Activated naive CD4-positive, alpha-beta T cell treated with anti-CD3 and anti-CD28 coated beads, Interleukin-2, amount 10 ng/mL, durations not matched to agents 7 days and 5 days (primary cell): Measurements from ENCODE around the gene AFAP1.

Source experiments
- CTCF ChIA-PET: fragments of 350-600 bp; sonication (Branson Sonifier 250); formaldehyde crosslinking; loops from one replicate; lab custom pipeline; 2021; ENCODE audit warnings: antibody characterized with exemption; lab: Charles Lee
- DNase-seq: peaks from one replicate; pipeline ENCODE4 v3.0.0-alpha.2; 2020
- H3K27ac Mint-ChIP-seq: one replicate; pipeline ENCODE4 v1.8.0; 2021; ENCODE audit warnings: mild to moderate bottlenecking, moderate library complexity, mixed read lengths
- H3K27me3 Mint-ChIP-seq: one replicate; pipeline ENCODE4 v1.8.0; 2021; ENCODE audit warnings: mild to moderate bottlenecking, mixed read lengths
- H3K36me3 Mint-ChIP-seq: one replicate; pipeline ENCODE4 v1.8.0; 2021; ENCODE audit warnings: mixed read lengths
- H3K4me1 Mint-ChIP-seq: one replicate; pipeline ENCODE4 v1.8.0; 2021; ENCODE audit warnings: mixed read lengths
- H3K4me3 Mint-ChIP-seq: one replicate; pipeline ENCODE4 v1.8.0; 2021; ENCODE audit warnings: mild to moderate bottlenecking, moderate library complexity, mixed read lengths
- H3K9me3 Mint-ChIP-seq: one replicate; pipeline ENCODE4 v1.8.0; 2021; ENCODE audit warnings: mixed read lengths

The AFAP1 gene

GRCh38 chr4:7820031-7820818, 119.4 kb downstream of the AFAP1 start:
- no peak for DNase-seq
- Mint-ChIP-seq H3K4me3 (no peak overlapping the region), H3K4me1 (peaks cover 15% of the 10 kb centered on the region), H3K36me3 (peaks cover 5% of the 10 kb centered on the region), H3K9me3 (no peaks in the 10 kb centered on the region), H3K27me3 (no peaks in the 10 kb centered on the region), H3K27ac (no peak overlapping the region)
- CTCF ChIA-PET = interaction anchor here (1.4 to 3.0 kb wide), 3 partner anchors 16 to 25 kb away, joined by 4 to 14 read pairs (median 12); no protein-coding TSS in a partner anchor

GRCh38 chr4:7819446-7819845, 120.2 kb downstream of the AFAP1 start:
- Mint-ChIP-seq H3K4me1 (peaks cover 15% of the 10 kb centered on the region), H3K27ac (no peak overlapping the region), H3K9me3 (no peaks in the 10 kb centered on the region), H3K27me3 (no peaks in the 10 kb centered on the region), H3K36me3 (peaks cover 10% of the 10 kb centered on the region), H3K4me3 (no peak overlapping the region)
- no peak for DNase-seq
- CTCF ChIA-PET = interaction anchor here (1.7 to 3.5 kb wide), 3 partner anchors 10 to 25 kb away, joined by 6 to 14 read pairs (median 12); no protein-coding TSS in a partner anchor

GRCh38 chr4:7818399-7818911, 121.2 kb downstream of the AFAP1 start:
- Mint-ChIP-seq H3K27ac (no peak overlapping the region), H3K9me3 (no peaks in the 10 kb centered on the region), H3K27me3 (no peaks in the 10 kb centered on the region), H3K36me3 (peaks cover 11% of the 10 kb centered on the region), H3K4me1 (peaks cover 15% of the 10 kb centered on the region), H3K4me3 (no peak overlapping the region)
- CTCF ChIA-PET = interaction anchor here (1.7 to 3.5 kb wide), 3 partner anchors 9 to 16 kb away, joined by 5 to 14 read pairs (median 6); no protein-coding TSS in a partner anchor
- no peak for DNase-seq

GRCh38 chr4:7817877-7818398, 121.7 kb downstream of the AFAP1 start:
- Mint-ChIP-seq H3K27me3 (no peaks in the 10 kb centered on the region), H3K4me1 (peaks cover 15% of the 10 kb centered on the region), H3K9me3 (no peaks in the 10 kb centered on the region), H3K4me3 (no peak overlapping the region), H3K27ac (no peak overlapping the region), H3K36me3 (peaks cover 11% of the 10 kb centered on the region)
- no peak for DNase-seq
- CTCF ChIA-PET = interaction anchor here (1.4 to 3.5 kb wide), 4 partner anchors 8 to 15 kb away, joined by 5 to 14 read pairs (median 6); no protein-coding TSS in a partner anchor

DNA sequence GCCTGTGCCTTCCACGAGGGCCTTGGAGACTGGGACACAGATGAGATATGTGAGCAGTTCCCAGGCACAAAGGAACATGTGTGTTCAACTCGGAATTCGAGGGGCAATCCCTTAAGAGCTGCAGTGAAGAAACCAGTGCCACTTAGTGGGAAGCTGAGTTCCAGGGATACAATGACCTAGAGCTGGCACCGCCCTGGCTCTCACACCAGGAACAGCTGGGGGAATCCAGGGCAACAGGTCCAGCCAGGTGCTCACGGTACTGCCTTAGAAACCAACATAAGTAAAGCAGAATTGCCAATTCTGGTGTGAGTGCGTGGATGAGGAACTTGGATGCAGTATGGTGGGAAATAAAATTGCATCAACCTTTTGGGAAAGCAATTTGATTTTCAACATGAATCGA, 122.9 kb downstream of the AFAP1 start:
- Mint-ChIP-seq H3K4me3 (no peak overlapping the region), H3K9me3 (no peaks in the 10 kb centered on the region), H3K36me3 (peaks cover 9% of the 10 kb centered on the region), H3K27me3 (no peaks in the 10 kb centered on the region), H3K27ac (no peak overlapping the region), H3K4me1 (peaks cover 9% of the 10 kb centered on the region)
- DNase-seq = no peak
- CTCF ChIA-PET = interaction anchor here (1.4 to 3.5 kb wide), 2 partner anchors 11 to 14 kb away, joined by 5 to 14 read pairs; no protein-coding TSS in a partner anchor

- H3K4me1 Mint-ChIP-seq = peaks cover 5% of the 10 kb centered on the region
- CTCF ChIA-PET = interaction anchor here (3.5 to 4.8 kb wide), 2 partner anchors 12 to 13 kb away, joined by 14 to 30 read pairs; no protein-coding TSS in a partner anchor
- no peak overlapping the region for H3K27ac Mint-ChIP-seq
- peaks cover 9% of the 10 kb centered on the region for H3K36me3 Mint-ChIP-seq
- no peaks in the 10 kb centered on the region for H3K27me3 Mint-ChIP-seq
- DNase-seq = no peak
- no peaks in the 10 kb centered on the region for H3K9me3 Mint-ChIP-seq
- H3K4me3 Mint-ChIP-seq = no peak overlapping the region
These were observed 123.7 kb downstream of the AFAP1 start for GRCh38 chr4:7815981-7816380.

DNA sequence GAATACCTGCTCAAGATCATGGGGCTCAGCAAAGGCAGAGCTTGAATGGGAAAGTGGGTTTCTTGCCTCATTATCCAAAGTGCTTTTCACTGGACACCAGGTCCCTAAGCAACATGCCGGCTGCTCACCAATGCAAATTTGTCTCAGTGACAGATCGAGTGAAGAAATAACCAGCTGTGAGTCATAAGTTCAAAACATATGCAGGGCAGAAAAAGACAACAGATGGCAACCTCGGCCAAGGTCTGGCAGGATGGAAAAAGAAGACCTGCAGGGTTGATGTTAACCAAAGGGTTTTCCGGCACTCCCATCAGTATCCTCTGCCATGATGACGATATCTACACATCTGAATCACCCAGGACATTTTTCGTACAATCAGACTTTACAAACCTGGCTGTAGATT, 124.1 kb downstream of the AFAP1 start:
- CTCF ChIA-PET = interaction anchor here (1.2 to 4.8 kb wide), 2 partner anchors 12 to 13 kb away, joined by 3 to 30 read pairs; no protein-coding TSS in a partner anchor
- Mint-ChIP-seq H3K36me3 (peaks cover 9% of the 10 kb centered on the region), H3K9me3 (no peaks in the 10 kb centered on the region)

DNA sequence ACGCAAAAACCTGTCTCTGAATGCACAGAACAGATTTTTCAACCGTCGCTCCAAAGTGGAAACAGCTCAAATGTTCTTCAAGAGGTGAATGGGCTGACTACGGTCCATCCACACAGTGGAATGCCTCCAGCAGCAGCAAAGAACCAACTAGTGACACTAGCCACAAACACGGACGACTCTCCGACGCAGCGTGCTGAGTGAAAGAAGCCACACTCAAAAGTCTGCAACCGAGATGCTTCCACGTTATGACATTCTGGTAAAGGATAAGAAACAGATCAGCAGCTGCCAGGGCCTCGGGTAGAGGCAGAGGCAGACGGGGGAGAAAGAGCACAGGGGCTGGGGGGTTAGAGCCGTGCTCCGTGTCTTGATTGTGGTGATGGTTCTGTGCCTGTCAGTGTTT, 125.2 kb downstream of the AFAP1 start:
- Mint-ChIP-seq H3K27ac (no peak overlapping the region), H3K36me3 (peaks cover 13% of the 10 kb centered on the region), H3K4me1 (no peaks in the 10 kb centered on the region), H3K4me3 (no peak overlapping the region), H3K9me3 (no peaks in the 10 kb centered on the region), H3K27me3 (no peaks in the 10 kb centered on the region)
- CTCF ChIA-PET = interaction anchor here (0.6 to 4.8 kb wide), 3 partner anchors 11 to 52 kb away, joined by 3 to 30 read pairs (median 3); no protein-coding TSS in a partner anchor
- DNase-seq = no peak

More for the DNA sequence above, 124.1 kb downstream of the AFAP1 start:
- no peaks in the 10 kb centered on the region for H3K27me3 Mint-ChIP-seq
- no peak overlapping the region for H3K4me3 Mint-ChIP-seq
- DNase-seq = no peak
- H3K27ac Mint-ChIP-seq = no peak overlapping the region
- peaks cover 5% of the 10 kb centered on the region for H3K4me1 Mint-ChIP-seq

DNA sequence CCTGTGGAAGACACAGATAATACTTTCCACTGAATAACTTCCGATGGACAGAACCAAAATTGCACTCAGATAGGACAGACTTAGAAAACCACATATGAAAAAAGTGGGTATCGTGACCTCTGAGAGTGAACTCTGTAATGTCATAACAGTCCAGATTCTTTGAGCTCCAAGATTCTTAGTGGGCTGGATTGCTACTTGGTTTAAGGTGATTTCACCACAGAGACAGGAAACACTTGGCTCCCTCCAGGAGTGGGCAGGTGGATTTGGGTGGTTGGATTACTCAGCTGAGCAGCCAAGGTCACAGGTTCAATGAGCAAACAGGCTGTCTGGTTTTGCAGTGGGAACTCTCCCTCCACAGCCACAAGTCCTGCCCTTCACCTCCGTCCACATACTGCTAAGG, 126.0 kb downstream of the AFAP1 start:
- Mint-ChIP-seq H3K9me3 (no peaks in the 10 kb centered on the region), H3K36me3 (peaks cover 14% of the 10 kb centered on the region), H3K4me1 (no peaks in the 10 kb centered on the region), H3K27ac (no peak overlapping the region), H3K4me3 (no peak overlapping the region), H3K27me3 (no peaks in the 10 kb centered on the region)
- CTCF ChIA-PET = interaction anchor here (4.8 kb wide), 1 partner anchor 10 kb away, joined by 30 read pairs; no protein-coding TSS in a partner anchor
- DNase-seq = no peak

- H3K4me3 Mint-ChIP-seq = no peak overlapping the region
- H3K9me3 Mint-ChIP-seq = no peaks in the 10 kb centered on the region
- peaks cover 19% of the 10 kb centered on the region for H3K36me3 Mint-ChIP-seq
- H3K27me3 Mint-ChIP-seq = no peaks in the 10 kb centered on the region
- DNase-seq = no peak
- H3K4me1 Mint-ChIP-seq = no peaks in the 10 kb centered on the region
- CTCF ChIA-PET = interaction anchor here (4.8 kb wide), 1 partner anchor 9 kb away, joined by 30 read pairs; no protein-coding TSS in a partner anchor
- no peak overlapping the region for H3K27ac Mint-ChIP-seq
These were observed 126.7 kb downstream of the AFAP1 start for GRCh38 chr4:7812921-7813320.

- H3K4me3 Mint-ChIP-seq = no peak overlapping the region
- CTCF ChIA-PET = interaction anchor here (1.0 to 4.8 kb wide), 2 partner anchors 9 to 176 kb away, joined by 3 to 30 read pairs; no protein-coding TSS in a partner anchor
- H3K4me1 Mint-ChIP-seq = no peaks in the 10 kb centered on the region
- peaks cover 24% of the 10 kb centered on the region for H3K36me3 Mint-ChIP-seq
- no peaks in the 10 kb centered on the region for H3K9me3 Mint-ChIP-seq
- H3K27me3 Mint-ChIP-seq = no peaks in the 10 kb centered on the region
- DNase-seq = no peak
- H3K27ac Mint-ChIP-seq = no peak overlapping the region
These were observed 127.3 kb downstream of the AFAP1 start for GRCh38 chr4:7812231-7812857.

DNA sequence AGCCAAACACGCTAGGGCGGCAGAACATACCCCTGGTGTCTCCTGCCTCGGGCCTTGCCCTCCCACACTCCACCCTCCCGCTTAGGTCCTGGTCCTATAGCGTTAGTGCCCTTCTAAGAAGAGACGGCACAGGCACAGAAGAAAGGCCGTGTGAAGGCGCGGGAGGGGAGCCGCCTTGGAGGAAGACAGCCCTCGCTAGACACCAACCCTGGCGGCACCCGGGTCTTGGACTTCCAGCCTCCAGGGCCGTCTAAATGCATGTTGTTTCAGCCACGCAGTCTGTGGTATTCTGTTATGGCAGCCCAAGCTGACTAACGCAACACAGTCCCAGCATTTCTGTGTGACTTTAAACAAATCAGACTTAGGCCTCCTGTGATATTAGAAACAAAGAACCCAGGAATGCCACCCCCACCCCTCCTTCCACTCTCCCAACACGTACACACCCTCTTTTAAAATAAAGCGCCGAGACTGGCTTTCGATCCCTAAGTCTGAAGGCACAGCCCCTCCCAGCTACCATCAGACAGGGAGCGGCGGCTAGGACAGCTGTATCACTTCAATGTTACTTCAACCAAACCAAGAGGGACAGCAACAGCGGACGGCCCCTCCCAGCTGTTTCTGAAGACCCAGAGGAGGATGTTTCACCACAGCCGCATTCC, 128.0 kb downstream of the AFAP1 start:
- DNase-seq = no peak
- Mint-ChIP-seq H3K27me3 (no peaks in the 10 kb centered on the region), H3K9me3 (no peaks in the 10 kb centered on the region), H3K4me1 (no peaks in the 10 kb centered on the region), H3K27ac (no peak overlapping the region), H3K4me3 (no peak overlapping the region), H3K36me3 (peaks cover 24% of the 10 kb centered on the region)
- CTCF ChIA-PET = interaction anchor here (1.0 to 4.8 kb wide), 2 partner anchors 8 to 177 kb away, joined by 3 to 30 read pairs; no protein-coding TSS in a partner anchor

DNA sequence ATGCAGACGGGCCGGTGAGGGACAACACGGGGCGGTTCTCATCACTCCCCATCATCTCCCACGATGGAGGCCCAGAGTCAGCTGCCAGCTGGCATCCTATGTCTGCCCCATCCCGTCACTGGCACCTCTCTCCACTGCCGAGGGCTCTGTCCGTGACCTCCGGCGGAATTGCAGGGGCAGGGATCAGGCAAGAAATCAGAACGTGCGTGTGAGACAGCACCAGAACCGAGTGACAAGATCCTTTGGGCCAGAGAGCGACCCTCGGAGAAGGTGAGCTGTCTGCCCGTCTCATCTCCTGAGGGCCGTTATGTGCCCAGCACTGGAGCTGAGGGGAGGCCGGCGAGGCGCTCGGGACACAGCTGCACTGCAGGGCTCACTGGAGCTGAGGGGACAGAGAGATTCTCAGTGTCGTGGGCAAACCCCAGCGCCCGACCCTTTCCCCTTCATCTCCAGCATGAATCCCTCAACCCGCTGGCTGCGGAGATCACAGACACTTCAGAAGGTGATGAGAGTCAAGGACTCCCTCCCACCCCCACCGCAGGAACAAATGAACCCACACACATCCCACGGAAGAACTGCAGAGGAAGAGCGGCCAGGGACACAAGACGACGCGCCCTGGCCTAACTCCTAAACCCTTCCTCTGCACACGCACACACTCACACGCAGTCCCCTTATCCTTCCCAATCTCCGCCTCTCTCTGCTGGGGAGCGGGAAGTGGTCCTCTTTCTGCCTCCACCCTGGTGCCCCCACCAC, 128.7 kb downstream of the AFAP1 start:
- Mint-ChIP-seq H3K36me3 (peaks cover 24% of the 10 kb centered on the region), H3K27ac (no peak overlapping the region), H3K4me3 (no peak overlapping the region), H3K27me3 (no peaks in the 10 kb centered on the region), H3K9me3 (no peaks in the 10 kb centered on the region), H3K4me1 (no peaks in the 10 kb centered on the region)
- CTCF ChIA-PET = interaction anchor here (0.9 to 4.8 kb wide), 3 partner anchors 7 to 66 kb away, joined by 3 to 30 read pairs (median 7); no protein-coding TSS in a partner anchor
- no peak for DNase-seq
